Choroid plexus epithelial cell (primary cell): ENCODE data around the gene TRIOBP.

Source experiments
- DNase-seq: peaks from one replicate; pipeline ENCODE4 v3.0.0-alpha.2; 2010; ENCODE audit warnings: low read depth
- H3K4me3 ChIP-seq: 2 replicates; pipeline ENCODE4 v1.5.1; 2011; ENCODE audit warnings: low read depth, mild to moderate bottlenecking, control low read depth, low read length, moderate library complexity
- CTCF ChIP-seq: conservative IDR thresholded peaks from 2 replicates; pipeline ENCODE4 v1.5.1; 2011; ENCODE audit warnings: low read depth, mild to moderate bottlenecking, control low read depth, inconsistent platforms, low read length, moderate library complexity

Gene TRIOBP

DNA sequence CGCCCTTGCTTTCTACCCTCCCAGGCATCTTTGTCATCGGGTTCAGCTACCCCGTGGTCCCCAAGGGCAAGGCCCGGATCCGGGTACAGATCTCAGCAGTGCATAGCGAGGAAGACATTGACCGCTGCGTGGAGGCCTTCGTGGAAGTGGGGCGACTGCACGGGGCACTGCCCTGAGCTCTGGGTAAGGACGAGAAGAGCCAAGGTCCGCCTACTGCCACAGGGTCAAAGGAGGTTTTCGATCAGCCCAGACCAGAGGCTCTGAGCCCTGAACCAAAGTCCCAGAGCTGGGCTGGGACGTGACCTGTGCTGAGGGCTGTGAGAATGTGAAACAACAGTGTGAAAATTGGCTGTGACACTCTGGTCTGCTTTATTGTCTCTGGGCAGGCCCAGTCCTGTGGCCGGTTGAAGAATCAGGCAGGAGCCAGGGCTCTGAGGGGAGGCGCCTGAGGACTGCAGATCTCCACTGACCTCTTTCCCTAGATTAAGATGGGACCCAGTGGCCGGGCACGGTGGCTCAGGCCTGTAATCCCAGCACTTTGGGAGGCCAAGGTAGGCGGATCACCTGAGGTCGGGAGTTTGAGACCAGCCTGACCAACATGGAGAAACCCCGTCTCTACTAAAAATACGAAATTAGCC, 119.8 kb downstream of the TRIOBP start:
- H3K4me3 ChIP-seq = no peak overlapping the region
- no peak for TF ChIP-seq CTCF
- no peak for DNase-seq

GRCh38 chr22:37817705-37818408, 121.0 kb downstream of the TRIOBP start:
- DNase-seq = peak; percentile 84
- H3K4me3 ChIP-seq = peak overlapping the region; percentile 52

GRCh38 chr22:37818409-37819104, 121.7 kb downstream of the TRIOBP start:
- peak; percentile 53 for TF ChIP-seq CTCF
- DNase-seq = peak; percentile 57
- H3K4me3 ChIP-seq = peak overlapping the region; percentile 44

More at GRCh38 chr22:37817705-37818408, 121.0 kb downstream of the TRIOBP start:
- TF ChIP-seq CTCF = peak; percentile 62

DNA sequence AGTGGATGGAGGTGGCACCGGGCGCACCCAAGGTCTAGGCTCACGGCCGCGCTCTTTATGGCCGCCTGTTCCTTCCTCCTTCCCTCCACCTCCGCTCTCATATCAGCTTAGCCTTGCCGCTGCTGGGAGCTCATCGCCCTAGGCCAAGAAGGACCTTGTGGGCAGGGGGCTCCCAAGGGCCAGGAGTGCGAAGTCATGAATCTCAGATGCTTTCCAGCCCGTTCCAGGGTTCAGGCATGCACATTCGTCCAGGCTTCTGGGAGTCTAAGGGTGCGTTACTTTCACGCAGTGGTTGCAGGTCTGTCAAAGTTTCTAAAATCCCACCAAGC, 122.2 kb downstream of the TRIOBP start:
- H3K4me3 ChIP-seq = peak overlapping the region; percentile 44
- no peak for DNase-seq
- no peak for TF ChIP-seq CTCF

DNA sequence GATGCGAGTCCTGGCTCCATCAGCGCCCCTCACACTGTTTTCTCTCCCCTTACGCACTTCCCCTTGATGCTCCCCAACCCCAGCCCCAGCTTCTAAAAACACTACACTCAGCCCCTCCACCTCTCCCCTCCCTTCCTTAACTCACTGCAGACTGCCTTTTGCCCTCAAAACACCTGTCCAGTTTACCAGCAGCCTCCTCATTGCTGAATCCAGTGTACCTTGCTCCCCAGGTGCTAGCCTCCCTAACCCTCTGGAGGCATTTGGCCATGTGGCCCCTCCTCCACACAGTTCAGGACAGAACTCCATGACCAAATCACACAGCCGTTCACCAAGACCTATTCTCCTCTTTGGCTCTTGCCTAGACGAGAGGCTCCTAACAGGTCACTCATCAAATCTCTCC, 123.5 kb downstream of the TRIOBP start:
- no peak for TF ChIP-seq CTCF
- no peak overlapping the region for H3K4me3 ChIP-seq
- no peak for DNase-seq

GRCh38 chr22:37822079-37822833, 125.4 kb downstream of the TRIOBP start:
- no peak for DNase-seq
- no peak for TF ChIP-seq CTCF

More at GRCh38 chr22:37822079-37822833, 125.4 kb downstream of the TRIOBP start:
- H3K4me3 ChIP-seq = no peak overlapping the region
